Measurements from ENCODE around the gene AKAP7. TPM values are rescaled to one million over a fixed set of nuclear protein-coding genes. Genes with fewer than 3 reads are reported as not detected.
"Not testable (repeated sequence)": the region's sequence is repeated elsewhere in the genome, so short reads cannot be mapped to it uniquely, and the experiment has no call there.

The AKAP7 gene
- polyA plus RNA-seq, 2 donors = 2.3 to 2.6 TPM

DNA sequence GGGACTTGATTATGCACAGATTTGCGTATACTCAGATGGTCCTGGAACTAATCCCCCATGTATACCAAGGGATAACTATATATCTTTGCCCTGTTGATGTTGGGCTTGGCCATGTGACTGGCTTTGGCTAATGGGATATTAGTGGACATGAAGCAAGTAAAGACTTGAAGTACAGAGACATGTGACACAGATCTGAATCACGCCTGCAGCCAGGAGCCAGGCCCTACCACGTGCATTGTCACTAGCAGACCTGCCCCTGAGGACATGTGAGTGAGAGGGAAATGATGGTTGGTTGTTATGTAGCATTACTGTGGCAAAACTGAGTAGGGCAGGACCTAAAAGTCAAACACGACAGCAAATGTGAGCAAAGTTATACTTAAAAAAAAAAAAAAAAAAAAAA lies 155.7 kb downstream of the AKAP7 start:
- Histone ChIP-seq H3K4me3 (ENCODE audit: low read depth in 1 of 2, low read length in 2 of 2) (no peak overlapping the region), H3K9me3 (ENCODE audit: control insufficient read depth in 2 of 2, insufficient read depth in 1 of 2, low read depth in 1 of 2, low read length in 1 of 2) (no peaks in the 10 kb centered on the region), H3K27me3 (ENCODE audit: control insufficient read depth in 1 of 2, insufficient read depth in 2 of 2, low read length in 2 of 2) (no peaks in the 10 kb centered on the region), H3K27ac (ENCODE audit: low read depth in 2 of 2, low read length in 1 of 2) (no peak overlapping the region), H3K36me3 (ENCODE audit: control insufficient read depth in 2 of 2, insufficient read depth in 2 of 2, low read length in 1 of 2) (no peaks in the 10 kb centered on the region), H3K4me1 (ENCODE audit: control insufficient read depth in 2 of 2, insufficient read depth in 2 of 2, low read length in 1 of 2) (peaks cover 0 to 3% of the 10 kb centered on the region in 2 donors)
- WGBS, 2 donors = 91 to 93% methylated on average over 4 of the region's 4 CpGs

DNA sequence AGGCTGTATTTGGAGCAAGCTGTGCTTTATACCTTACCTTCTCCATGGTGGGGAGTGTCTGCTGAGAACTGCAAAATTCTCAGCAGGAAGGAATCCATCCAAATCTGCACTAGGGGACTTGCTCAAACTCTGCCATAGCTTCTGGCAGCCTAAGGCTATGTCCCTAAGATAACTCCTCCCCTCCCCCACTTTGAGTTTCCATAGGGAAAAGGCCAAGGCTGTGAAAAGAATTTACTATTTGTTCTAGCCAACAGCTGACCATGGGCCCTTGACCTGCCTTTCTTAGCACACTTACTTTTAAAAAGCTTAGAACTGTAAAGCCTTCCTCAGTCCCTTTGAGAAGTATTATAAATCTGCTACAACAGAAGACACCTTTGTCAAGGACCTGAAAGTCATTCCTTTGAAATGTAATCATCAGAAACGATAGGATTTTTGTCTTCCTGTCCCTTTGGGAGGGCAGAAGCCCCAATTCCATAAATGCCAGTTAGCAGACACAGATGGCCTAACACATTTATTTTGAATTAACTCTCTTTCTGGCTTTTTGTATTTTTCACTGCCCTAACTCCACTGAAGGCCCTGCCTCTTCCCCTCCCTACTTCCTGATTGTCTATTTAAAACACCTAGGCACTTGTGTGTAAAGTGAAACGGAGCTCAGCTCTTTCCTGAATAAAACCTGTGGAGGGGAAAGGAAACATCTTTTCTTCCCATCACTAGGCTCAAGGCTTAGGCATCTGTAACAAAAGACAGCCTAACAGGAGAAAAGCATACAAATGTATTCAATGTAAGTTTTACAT lies 157.1 kb downstream of the AKAP7 start:
- H3K27ac ChIP-seq (ENCODE audit: low read depth in 2 of 2, low read length in 1 of 2) = no peak overlapping the region
- no peaks in the 10 kb centered on the region for H3K36me3 ChIP-seq (ENCODE audit: control insufficient read depth in 2 of 2, insufficient read depth in 2 of 2, low read length in 1 of 2)
- WGBS, 2 donors = 49% methylated on average over 2 of the region's 2 CpGs

DNA sequence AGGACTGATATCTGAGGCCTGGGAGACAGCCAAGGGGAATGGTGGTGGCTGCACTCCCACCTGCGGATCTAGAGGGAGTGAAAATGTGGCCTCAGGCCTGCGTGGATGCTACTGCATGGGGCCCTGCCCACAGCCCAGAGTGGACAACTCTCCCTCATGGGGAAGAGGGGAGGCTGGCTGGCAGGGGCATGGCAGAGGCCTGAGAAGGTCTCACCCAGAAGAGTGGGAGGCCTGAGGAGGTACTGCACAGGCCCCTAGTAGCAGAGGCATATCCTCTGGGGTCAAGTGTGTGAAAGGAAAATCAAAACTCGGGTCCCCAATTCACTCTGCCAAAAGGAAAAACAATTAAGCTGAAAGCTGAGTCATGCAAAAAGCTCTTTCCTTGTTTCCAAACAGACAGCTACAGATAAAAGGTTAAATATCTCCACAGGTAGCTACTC lies 158.2 kb downstream of the AKAP7 start:
- Histone ChIP-seq H3K4me3 (ENCODE audit: low read depth in 1 of 2, low read length in 2 of 2) (no peak overlapping the region), H3K27me3 (ENCODE audit: control insufficient read depth in 1 of 2, insufficient read depth in 2 of 2, low read length in 2 of 2) (no peaks in the 10 kb centered on the region), H3K27ac (ENCODE audit: low read depth in 2 of 2, low read length in 1 of 2) (no peak overlapping the region), H3K9me3 (ENCODE audit: control insufficient read depth in 2 of 2, insufficient read depth in 1 of 2, low read depth in 1 of 2, low read length in 1 of 2) (no peaks in the 10 kb centered on the region), H3K36me3 (ENCODE audit: control insufficient read depth in 2 of 2, insufficient read depth in 2 of 2, low read length in 1 of 2) (no peaks in the 10 kb centered on the region), H3K4me1 (ENCODE audit: control insufficient read depth in 2 of 2, insufficient read depth in 2 of 2, low read length in 1 of 2) (peaks cover 0 to 3% of the 10 kb centered on the region in 2 donors)
- 58 to 64% methylated on average over 3 of the region's 3 CpGs for WGBS, 2 donors

More for the DNA sequence above, 157.1 kb downstream of the AKAP7 start:
- Histone ChIP-seq H3K4me3 (ENCODE audit: low read depth in 1 of 2, low read length in 2 of 2) (no peak overlapping the region), H3K27me3 (ENCODE audit: control insufficient read depth in 1 of 2, insufficient read depth in 2 of 2, low read length in 2 of 2) (no peaks in the 10 kb centered on the region), H3K4me1 (ENCODE audit: control insufficient read depth in 2 of 2, insufficient read depth in 2 of 2, low read length in 1 of 2) (peaks cover 0 to 3% of the 10 kb centered on the region in 2 donors), H3K9me3 (ENCODE audit: control insufficient read depth in 2 of 2, insufficient read depth in 1 of 2, low read depth in 1 of 2, low read length in 1 of 2) (no peaks in the 10 kb centered on the region)

DNA sequence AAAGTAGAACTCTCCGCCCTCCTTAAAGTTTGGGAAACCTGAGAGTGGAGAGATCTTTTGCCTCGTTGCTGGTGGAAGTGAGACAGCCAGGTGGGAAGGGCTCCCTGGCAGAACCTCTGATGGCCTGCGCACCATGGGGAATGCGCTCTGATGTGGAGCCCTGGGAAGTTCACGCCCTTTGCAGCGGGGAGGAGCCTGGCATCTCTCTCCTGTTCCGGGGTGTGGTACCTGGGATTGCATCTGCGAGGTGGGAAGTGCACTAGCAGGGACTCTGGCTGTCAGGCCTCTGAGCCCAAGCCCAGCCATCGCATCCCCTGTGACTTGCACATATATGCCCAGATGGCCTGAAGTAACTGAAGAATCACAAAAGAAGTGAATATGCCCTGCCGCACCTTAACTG lies 159.8 kb downstream of the AKAP7 start:
- peaks cover 0 to 3% of the 10 kb centered on the region in 2 donors for H3K4me1 ChIP-seq (ENCODE audit: control insufficient read depth in 2 of 2, insufficient read depth in 2 of 2, low read length in 1 of 2)
- H3K36me3 ChIP-seq (ENCODE audit: control insufficient read depth in 2 of 2, insufficient read depth in 2 of 2, low read length in 1 of 2) = no peaks in the 10 kb centered on the region
- WGBS, 2 donors = 95 to 97% methylated on average over 10 of the region's 10 CpGs
- no peak overlapping the region for H3K27ac ChIP-seq (ENCODE audit: low read depth in 2 of 2, low read length in 1 of 2)
- H3K27me3 ChIP-seq (ENCODE audit: control insufficient read depth in 1 of 2, insufficient read depth in 2 of 2, low read length in 2 of 2) = no peaks in the 10 kb centered on the region
- no peaks in the 10 kb centered on the region for H3K9me3 ChIP-seq (ENCODE audit: control insufficient read depth in 2 of 2, insufficient read depth in 1 of 2, low read depth in 1 of 2, low read length in 1 of 2)
- no peak overlapping the region for H3K4me3 ChIP-seq (ENCODE audit: low read depth in 1 of 2, low read length in 2 of 2)

DNA sequence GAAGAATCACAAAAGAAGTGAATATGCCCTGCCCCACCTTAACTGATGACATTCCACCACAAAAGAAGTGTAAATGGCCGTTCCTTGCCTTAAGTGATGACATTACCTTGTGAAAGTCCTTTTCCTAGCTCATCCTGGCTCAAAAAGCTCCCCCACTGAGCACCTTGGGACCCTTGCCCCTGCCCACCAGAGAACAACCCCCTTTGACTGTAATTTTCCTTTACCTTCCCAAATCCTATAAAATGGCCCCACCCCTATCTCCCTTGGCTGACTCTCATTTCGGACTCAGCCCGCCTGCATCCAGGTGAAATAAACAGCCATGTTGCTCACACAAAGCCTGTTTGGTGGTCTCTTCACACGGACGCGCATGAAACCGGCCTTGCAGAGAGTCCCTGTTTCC lies 165.6 kb downstream of the AKAP7 start:
- H3K9me3 ChIP-seq (ENCODE audit: control insufficient read depth in 2 of 2, insufficient read depth in 1 of 2, low read depth in 1 of 2, low read length in 1 of 2); H3K27ac ChIP-seq (ENCODE audit: low read depth in 2 of 2, low read length in 1 of 2); H3K27me3 ChIP-seq (ENCODE audit: control insufficient read depth in 1 of 2, insufficient read depth in 2 of 2, low read length in 2 of 2); H3K4me3 ChIP-seq (ENCODE audit: low read depth in 1 of 2, low read length in 2 of 2); H3K36me3 ChIP-seq (ENCODE audit: control insufficient read depth in 2 of 2, insufficient read depth in 2 of 2, low read length in 1 of 2); H3K4me1 ChIP-seq (ENCODE audit: control insufficient read depth in 2 of 2, insufficient read depth in 2 of 2, low read length in 1 of 2): not testable (repeated sequence)
- 90 to 94% methylated on average over 7 of the region's 7 CpGs for WGBS, 2 donors

DNA sequence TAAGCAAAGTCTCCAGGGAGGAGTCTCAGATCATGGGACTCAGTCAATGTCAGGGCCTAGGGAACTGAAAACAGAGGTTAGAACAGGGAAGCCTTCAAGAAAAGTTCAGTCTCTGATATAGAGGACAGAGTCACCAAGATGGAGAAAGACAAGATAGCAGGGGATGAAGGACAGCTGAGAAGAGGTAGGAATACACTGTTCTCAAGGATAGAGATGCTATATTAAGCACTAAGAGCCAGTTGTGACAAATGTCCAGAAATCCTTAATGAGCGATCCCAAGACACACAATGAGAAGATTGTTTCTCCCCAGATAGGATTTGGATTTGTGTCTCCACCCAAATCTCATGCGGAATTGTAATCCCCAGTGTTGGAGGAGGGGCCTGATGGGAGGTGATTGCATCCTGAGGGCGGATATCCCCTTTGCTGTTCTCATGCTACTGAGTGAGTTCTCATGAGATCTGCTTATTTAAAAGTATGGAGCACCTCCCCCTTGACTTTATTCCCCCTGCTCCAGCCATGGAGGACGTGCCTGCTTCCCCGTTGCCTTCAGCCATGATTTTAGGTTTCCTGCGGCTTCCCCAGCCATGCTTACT lies 168.2 kb downstream of the AKAP7 start:
- Histone ChIP-seq H3K27me3 (ENCODE audit: control insufficient read depth in 1 of 2, insufficient read depth in 2 of 2, low read length in 2 of 2) (no peaks in the 10 kb centered on the region), H3K4me3 (ENCODE audit: low read depth in 1 of 2, low read length in 2 of 2) (no peak overlapping the region), H3K9me3 (ENCODE audit: control insufficient read depth in 2 of 2, insufficient read depth in 1 of 2, low read depth in 1 of 2, low read length in 1 of 2) (peaks cover 0 to 2% of the 10 kb centered on the region in 2 donors), H3K4me1 (ENCODE audit: control insufficient read depth in 2 of 2, insufficient read depth in 2 of 2, low read length in 1 of 2) (no peaks in the 10 kb centered on the region), H3K36me3 (ENCODE audit: control insufficient read depth in 2 of 2, insufficient read depth in 2 of 2, low read length in 1 of 2) (no peaks in the 10 kb centered on the region), H3K27ac (ENCODE audit: low read depth in 2 of 2, low read length in 1 of 2) (no peak overlapping the region)
- 89 to 91% methylated on average over 6 of the region's 6 CpGs for WGBS, 2 donors

DNA sequence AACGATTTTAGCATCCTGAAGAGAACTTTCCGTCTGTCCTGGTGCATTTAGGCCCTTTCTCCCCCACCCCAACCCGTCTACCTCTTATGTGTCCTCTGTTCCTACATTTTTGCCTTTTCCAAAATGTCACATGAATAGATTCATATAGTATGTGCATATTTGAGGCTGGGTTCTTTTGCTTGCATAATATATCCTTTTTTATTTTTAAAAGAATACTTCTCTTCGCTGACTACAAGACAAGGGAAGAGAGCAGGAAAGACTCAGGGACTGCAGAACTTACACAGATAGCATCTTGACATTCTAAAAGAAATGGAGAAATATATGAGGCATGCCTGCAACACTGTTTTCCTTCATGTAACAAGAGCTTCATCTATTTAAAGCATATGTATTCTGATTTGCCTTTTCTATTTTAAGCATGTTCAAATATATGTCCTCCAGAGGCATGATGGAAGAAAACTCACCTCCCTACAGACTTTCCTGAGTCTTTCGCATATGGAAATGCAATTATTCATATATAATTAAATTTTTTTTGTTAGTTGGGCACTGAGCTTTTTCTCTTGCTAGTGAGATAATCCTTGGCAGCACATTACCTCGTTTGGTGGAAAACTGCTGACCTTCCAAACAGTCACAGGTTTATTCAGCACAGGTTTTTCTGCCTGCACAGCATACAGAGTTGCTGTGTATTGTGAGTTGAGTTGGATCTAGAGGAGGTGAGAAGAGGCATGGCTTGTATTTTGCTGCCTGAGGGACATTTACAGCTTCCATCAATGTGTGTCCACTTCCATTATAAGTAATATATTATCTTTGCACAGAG lies 170.0 kb downstream of the AKAP7 start:
- Histone ChIP-seq H3K9me3 (ENCODE audit: control insufficient read depth in 2 of 2, insufficient read depth in 1 of 2, low read depth in 1 of 2, low read length in 1 of 2) (peaks cover 0 to 3% of the 10 kb centered on the region in 2 donors), H3K4me1 (ENCODE audit: control insufficient read depth in 2 of 2, insufficient read depth in 2 of 2, low read length in 1 of 2) (no peaks in the 10 kb centered on the region), H3K27me3 (ENCODE audit: control insufficient read depth in 1 of 2, insufficient read depth in 2 of 2, low read length in 2 of 2) (no peaks in the 10 kb centered on the region), H3K27ac (ENCODE audit: low read depth in 2 of 2, low read length in 1 of 2) (no peak overlapping the region), H3K36me3 (ENCODE audit: control insufficient read depth in 2 of 2, insufficient read depth in 2 of 2, low read length in 1 of 2) (no peaks in the 10 kb centered on the region), H3K4me3 (ENCODE audit: low read depth in 1 of 2, low read length in 2 of 2) (no peak overlapping the region)
- WGBS, 2 donors = 75 to 76% methylated on average over 6 of the region's 6 CpGs

DNA sequence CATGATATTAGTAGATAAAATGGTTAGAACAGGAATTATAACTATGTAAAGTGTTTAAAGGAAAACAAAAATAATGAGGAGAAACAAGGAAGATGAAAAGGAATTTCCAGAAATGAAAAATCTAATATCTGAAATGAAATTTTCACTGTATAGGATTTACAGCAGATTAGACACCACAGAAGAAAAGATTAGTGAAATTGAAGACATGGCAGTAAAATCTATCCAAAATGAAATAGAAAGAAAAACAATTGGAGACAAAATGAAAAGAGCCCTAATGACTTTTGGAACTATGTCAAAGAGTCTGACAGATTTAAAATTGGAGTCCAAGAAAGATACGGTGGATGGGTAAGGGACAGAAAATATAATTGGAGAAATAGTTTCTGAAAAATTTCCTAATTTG lies 174.2 kb downstream of the AKAP7 start:
- Histone ChIP-seq H3K36me3 (ENCODE audit: control insufficient read depth in 2 of 2, insufficient read depth in 2 of 2, low read length in 1 of 2) (no peaks in the 10 kb centered on the region), H3K9me3 (ENCODE audit: control insufficient read depth in 2 of 2, insufficient read depth in 1 of 2, low read depth in 1 of 2, low read length in 1 of 2) (peaks cover 0 to 3% of the 10 kb centered on the region in 2 donors), H3K4me1 (ENCODE audit: control insufficient read depth in 2 of 2, insufficient read depth in 2 of 2, low read length in 1 of 2) (no peaks in the 10 kb centered on the region), H3K27ac (ENCODE audit: low read depth in 2 of 2, low read length in 1 of 2) (no peak overlapping the region), H3K27me3 (ENCODE audit: control insufficient read depth in 1 of 2, insufficient read depth in 2 of 2, low read length in 2 of 2) (no peaks in the 10 kb centered on the region), H3K4me3 (ENCODE audit: low read depth in 1 of 2, low read length in 2 of 2) (no peak overlapping the region)
- WGBS, 2 donors = 97 to 100% methylated on average over 1 of the region's 1 CpG

DNA sequence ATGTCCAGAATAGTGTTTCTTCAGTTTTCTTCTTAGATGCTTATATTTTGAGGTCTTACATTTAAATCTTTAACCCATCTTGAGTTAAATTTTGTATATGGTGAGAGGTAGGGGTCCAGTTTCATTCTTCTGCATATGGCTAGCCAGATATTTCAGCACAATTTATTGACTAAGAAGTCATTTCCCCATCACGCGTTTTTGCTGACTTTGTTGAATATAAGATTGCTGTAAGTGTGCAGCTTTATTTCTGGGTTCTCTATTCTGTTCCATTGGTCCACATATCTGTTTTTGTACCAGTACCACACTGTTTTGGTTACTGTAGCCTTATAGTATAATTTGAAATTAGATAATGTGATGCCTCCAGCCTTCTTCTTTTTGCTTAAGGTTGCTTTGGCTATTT lies 179.6 kb downstream of the AKAP7 start:
- Histone ChIP-seq H3K27ac (ENCODE audit: low read depth in 2 of 2, low read length in 1 of 2) (no peak overlapping the region), H3K9me3 (ENCODE audit: control insufficient read depth in 2 of 2, insufficient read depth in 1 of 2, low read depth in 1 of 2, low read length in 1 of 2) (no peaks in the 10 kb centered on the region), H3K36me3 (ENCODE audit: control insufficient read depth in 2 of 2, insufficient read depth in 2 of 2, low read length in 1 of 2) (no peaks in the 10 kb centered on the region), H3K4me1 (ENCODE audit: control insufficient read depth in 2 of 2, insufficient read depth in 2 of 2, low read length in 1 of 2) (no peaks in the 10 kb centered on the region), H3K27me3 (ENCODE audit: control insufficient read depth in 1 of 2, insufficient read depth in 2 of 2, low read length in 2 of 2) (no peaks in the 10 kb centered on the region), H3K4me3 (ENCODE audit: low read depth in 1 of 2, low read length in 2 of 2) (no peak overlapping the region)
- WGBS, 2 donors = 97 to 100% methylated on average over 2 of the region's 2 CpGs

Data from esophagus (tissue), 2 donors.